Amniotic epithelial cell (primary cell): ENCODE data around the gene CARD16.

Source experiments
- DNase-seq: peaks from one replicate; pipeline ENCODE4 v3.0.0-alpha.2; 2010; ENCODE audit warnings: low read depth

CARD16 gene

DNA sequence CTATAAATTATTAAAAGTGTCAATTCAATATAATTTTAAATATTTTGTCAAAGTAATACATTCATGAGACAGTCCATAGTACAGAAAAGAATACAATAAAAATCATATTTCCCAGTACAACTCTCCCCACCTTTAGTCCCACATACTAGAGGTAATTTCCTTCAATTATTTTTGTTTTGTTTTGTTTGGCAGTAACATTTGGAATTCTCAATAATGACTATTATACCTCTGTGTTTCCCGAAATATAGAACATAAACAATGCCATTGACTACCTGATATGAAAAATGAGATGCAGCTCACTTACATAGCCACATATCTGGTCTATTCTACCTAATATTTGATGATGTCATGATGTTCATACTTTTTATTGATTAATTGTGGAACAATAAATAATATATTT lies 52.4 kb downstream of the CARD16 start:
- DNase-seq, result no peak

DNA sequence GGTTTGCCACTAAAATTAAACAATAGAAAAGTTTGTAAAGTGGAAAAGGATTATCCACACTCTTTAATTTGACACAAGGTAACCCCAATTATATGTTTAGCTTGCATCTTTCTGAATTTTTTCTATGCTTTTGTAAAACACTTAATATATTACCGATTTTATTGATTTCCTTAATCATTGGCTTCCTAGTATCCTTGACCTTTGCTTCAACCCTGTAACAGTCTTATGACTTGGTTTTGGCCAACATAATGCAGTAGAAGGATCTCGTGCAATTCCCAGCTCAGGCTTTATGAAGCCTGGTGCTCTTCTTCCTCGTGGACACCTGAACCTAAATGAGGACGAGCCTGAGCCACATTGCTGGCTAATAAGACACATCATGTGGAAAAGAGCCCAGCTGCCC lies 53.1 kb downstream of the CARD16 start:
- no peak for DNase-seq
